ENCODE results near the gene PICK1.

PICK1 gene

DNA sequence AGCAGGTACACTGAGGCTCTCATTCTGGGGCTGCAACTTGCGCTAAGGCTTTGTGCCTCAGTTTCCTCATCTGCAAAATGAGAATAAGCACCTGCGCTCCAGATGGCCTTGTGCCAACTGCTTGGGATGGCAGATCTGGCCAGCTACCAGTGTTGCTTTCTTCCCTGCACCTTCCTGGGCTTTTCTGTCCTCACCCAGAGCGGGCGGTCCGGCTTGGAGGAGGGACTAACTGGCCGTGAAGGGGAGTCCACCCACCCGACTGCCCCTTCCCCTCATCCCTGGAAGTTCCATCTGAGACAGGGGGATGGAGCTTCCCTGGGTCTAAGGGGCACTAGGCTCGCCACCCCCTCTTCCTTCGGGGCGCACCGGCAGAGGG, 23.3 kb downstream of the PICK1 start:
- TF ChIP-seq, protein P1, sequence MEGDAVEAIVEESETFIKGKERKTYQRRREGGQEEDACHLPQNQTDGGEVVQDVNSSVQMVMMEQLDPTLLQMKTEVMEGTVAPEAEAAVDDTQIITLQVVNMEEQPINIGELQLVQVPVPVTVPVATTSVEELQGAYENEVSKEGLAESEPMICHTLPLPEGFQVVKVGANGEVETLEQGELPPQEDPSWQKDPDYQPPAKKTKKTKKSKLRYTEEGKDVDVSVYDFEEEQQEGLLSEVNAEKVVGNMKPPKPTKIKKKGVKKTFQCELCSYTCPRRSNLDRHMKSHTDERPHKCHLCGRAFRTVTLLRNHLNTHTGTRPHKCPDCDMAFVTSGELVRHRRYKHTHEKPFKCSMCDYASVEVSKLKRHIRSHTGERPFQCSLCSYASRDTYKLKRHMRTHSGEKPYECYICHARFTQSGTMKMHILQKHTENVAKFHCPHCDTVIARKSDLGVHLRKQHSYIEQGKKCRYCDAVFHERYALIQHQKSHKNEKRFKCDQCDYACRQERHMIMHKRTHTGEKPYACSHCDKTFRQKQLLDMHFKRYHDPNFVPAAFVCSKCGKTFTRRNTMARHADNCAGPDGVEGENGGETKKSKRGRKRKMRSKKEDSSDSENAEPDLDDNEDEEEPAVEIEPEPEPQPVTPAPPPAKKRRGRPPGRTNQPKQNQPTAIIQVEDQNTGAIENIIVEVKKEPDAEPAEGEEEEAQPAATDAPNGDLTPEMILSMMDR (conservative IDR thresholded peaks at IDR 0.05) = no peak
- TF ChIP-seq ZFX (IDR thresholded peaks at IDR 0.05) = no peak
- no peak overlapping the region for H3K27ac ChIP-seq

DNA sequence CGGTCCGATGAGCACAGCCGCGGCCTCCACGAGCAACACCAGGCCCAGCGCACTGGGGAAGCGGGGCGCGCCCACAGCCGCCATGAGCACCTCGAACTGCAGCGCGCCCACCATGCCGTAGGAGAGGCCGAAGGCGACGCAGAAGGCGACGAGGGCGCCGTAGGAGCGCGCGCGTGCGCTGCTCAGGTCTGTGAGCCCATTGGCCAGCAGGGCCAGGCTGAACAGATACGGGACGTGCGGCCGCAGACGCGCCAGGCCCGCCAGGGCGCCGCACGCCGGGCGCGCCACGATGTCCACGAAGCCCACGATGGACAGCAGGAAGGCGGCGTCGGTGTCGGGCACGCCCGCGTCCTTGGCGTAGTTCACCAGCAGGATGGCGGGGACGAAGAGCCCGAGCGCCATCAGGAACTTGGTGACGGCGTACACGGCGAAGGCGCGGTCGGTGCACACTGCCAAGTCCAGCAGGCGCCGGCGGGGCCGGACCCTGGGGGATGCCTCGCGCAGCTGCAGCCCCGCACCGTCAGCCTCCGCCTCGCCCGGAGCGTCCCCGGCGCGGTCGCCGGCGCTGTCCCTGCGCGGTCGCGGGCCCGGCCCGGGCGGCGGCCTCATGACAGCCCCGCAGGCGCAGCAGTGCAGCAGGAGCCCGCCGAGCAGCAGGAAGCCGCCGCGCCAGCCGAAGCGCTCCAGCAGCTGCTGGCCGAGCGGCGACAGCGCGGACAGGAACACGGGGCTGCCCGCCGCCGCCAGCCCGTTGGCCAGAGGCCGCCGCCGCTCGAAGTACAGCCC, 23.8 kb downstream of the PICK1 start:
- H3K27ac ChIP-seq = no peak overlapping the region

DNA sequence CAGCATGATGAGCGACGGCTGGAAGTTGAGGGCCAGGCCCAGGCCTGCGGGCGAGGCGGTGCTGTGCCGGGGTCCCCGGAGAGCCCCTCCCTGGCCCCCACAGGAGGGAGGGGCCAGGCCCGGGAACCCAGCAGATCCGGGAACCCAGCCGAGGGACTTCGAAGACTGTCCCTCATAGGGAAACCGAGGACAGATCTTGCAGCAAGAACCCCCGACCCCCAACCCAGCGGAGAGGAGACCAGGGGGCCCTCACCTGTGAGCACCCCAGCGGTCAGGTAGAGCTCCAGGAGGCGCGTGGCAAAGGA, 24.4 kb downstream of the PICK1 start:
- TF ChIP-seq ZFX (IDR thresholded peaks at IDR 0.05) = no peak
- TF ChIP-seq, protein P1 (conservative IDR thresholded peaks at IDR 0.05) = no peak
- no peak overlapping the region for H3K27ac ChIP-seq

More for the DNA sequence above, 23.8 kb downstream of the PICK1 start:
- no peak for TF ChIP-seq ZFX (IDR thresholded peaks at IDR 0.05)
- TF ChIP-seq, protein P1 (conservative IDR thresholded peaks at IDR 0.05) = no peak

DNA sequence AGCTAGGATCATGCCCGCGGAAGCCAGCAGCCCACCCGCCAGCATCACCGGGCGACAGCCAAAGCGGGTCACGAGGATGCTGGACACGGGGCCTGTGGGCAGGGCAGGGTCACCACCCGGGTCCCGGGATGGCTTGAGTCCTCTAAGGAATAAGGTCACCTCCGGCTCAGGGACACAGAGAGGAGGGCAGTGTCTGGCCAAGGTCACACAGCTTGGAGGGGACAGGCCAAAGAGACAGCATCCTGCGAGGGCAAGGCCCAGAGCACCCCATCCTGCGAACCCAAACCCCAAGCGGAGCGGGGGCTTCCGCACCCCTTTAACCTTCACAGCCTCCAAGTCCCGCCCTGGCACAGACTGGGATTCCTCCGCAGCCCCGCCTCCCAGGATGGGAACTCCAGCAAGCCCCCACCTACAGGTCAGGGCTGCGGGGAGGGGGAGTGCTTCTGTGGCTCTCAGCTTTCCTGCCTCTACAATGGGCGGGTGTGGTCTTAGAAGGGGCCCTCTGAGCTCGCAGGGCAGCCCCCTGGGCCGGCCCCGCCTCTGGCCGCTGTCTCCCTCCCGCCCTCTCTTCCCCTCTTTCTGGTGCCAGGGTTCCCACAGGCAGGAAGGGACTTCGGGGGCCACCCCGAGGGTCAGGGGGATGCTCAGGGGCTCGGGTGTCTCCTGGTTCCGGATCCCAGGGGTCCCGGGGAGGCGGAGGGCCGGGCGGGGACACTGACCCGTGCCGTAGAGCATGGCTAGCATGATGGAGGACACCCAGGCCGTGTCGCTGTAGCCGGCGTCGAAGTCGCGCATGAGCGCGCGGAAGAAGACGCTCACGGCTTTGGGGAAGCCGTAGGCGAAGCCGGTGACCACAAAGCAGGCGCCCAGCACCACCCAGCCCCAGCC, 25.0 kb downstream of the PICK1 start:
- TF ChIP-seq, protein P1 (conservative IDR thresholded peaks at IDR 0.05) = no peak
- TF ChIP-seq ZFX (IDR thresholded peaks at IDR 0.05) = no peak
- H3K27ac ChIP-seq = no peak overlapping the region

DNA sequence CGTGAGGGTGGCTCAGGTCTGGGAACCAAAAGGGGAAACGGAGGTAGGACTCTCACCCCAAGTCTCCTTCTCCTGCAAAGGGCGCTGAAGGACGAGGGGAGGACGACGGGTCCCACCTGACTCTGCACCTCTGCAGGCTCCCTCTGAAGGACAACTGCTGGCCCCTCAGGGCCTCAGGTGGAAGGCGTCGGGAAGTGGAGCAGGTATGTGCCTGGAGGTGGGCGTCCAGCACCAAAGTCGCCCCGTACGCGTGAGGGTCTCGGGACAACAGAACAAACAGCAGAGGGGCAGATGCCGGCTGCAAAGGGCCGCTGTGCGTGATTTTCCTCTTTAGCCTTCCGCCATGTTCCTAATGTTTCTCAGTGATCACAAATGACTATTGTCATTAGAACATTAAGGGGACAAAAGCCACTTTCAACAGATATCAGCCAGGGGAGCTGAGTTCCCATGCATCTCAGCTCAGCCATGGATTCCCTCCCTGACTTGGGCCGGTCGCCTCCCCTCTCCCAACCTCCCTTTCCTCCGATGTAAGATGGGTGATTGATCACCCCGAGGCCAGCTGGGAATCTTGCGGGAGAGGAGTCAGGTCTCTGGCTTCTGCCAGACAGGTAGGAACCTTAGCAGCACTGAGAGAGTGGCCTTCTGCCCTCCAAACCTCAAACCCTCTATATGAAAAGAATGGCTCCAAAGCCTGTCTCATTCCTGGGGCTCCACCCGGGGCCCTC, 25.9 kb downstream of the PICK1 start:
- no peak overlapping the region for H3K27ac ChIP-seq
- TF ChIP-seq ZFX (IDR thresholded peaks at IDR 0.05) = no peak
- TF ChIP-seq, protein P1 (conservative IDR thresholded peaks at IDR 0.05) = no peak

DNA sequence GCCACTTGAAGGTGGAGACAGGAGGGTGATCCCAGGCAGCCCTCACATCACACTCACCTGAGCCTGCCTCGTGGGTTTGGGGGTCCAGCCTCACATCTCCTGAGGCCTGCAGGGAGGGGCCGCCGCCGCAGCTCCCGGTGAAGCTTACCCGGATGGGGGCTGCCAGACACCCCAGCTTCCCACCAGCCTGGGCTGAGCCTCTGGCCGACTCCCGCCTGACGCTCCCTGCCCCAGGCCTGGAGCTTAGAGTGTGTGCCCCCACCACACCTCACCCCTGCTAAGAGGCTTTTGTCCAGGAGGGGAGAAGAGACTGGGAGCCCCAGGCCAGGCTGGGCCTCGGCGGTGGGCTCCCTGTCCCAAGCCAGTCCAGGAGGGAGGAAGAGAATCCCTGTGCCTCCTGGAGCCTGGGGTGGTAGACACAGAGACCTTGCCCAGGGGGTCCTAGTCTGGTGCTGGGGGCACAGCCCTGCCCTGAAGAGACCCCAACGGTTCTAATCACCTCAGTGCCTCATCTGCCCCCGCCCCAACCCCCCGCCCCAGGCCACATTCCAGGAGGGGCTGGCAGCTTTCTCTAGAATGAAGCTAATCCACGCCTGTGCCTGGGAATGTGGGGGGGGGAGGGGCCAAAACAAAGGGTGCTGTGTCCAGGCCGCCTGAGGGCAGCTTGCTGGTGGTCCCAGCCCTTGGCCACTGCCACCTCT, 26.9 kb downstream of the PICK1 start, which contains the start of gene SLC16A8:
TSS of gene SLC16A8 (minus strand) at position 254 of the 701 bp plus-strand sequence. CDS start 1,311 bp downstream, outside the sequence.
- TF ChIP-seq, protein P1 (conservative IDR thresholded peaks at IDR 0.05) = no peak
- no peak for TF ChIP-seq ZFX (IDR thresholded peaks at IDR 0.05)
- H3K27ac ChIP-seq = no peak within 1 kb of the TSS
